Left lung (tissue), 10 donors: ENCODE measurements around the gene DNASE2B. TPM values are rescaled to one million over a fixed set of nuclear protein-coding genes. Genes with fewer than 3 reads are reported as not detected.

Experiments
- ATAC-seq: fragments of 200-7000 bp; cut with Tn5 transposase; one replicate; pipeline ENCODE4 v1.9.1; 2020; ENCODE audit warnings: moderate library complexity
- DNase-seq, 4 donors: peaks; one replicate each; pipeline ENCODE4 v3.0.0-alpha.2; 2013 to 2020
- H3K27ac ChIP-seq, 2 donors: fragments of 200-600 bp; sonication (generic) in 1 of 2; one replicate each; pipeline versions ENCODE4 v1.5.0 to v1.8.0; 2020 to 2021
- H3K27me3 ChIP-seq, 2 donors: fragments of 200-600 bp; sonication (generic) in 1 of 2; one replicate each; pipeline versions ENCODE4 v1.5.0 to v1.8.0; 2020 to 2021
- H3K36me3 ChIP-seq, 2 donors: fragments of 200-600 bp; sonication (generic) in 1 of 2; one replicate each; pipeline versions ENCODE4 v1.5.0 to v1.8.0; 2020 to 2021
- H3K4me1 ChIP-seq, 2 donors: fragments of 200-600 bp; one replicate each; pipeline ENCODE4 v1.8.0; 2021
- H3K4me3 ChIP-seq, 2 donors: fragments of 200-600 bp; sonication (generic) in 1 of 2; one replicate each; pipeline versions ENCODE4 v1.5.0 to v1.8.0; 2020 to 2021; ENCODE audit warnings: mild to moderate bottlenecking in 1 of 2
- H3K9me3 ChIP-seq, 2 donors: fragments of 200-600 bp; sonication (generic) in 1 of 2; one replicate each; pipeline versions ENCODE4 v1.5.0 to v1.8.0; 2020 to 2021
- intact Hi-C, 2 donors: fragments of 100-400 bp; cut with DNase I; formaldehyde crosslinking; loops; one replicate each; pipeline versions ENCODE4 v1.11.2 to v1.14.2; 2022
- polyA plus RNA-seq, 6 donors: library from polyadenylated mRNA; unstranded; fragments of 120-200 nt; gene quantifications; one replicate each; pipeline ENCODE4 v1.2.1, GENCODE V29; 2013; ENCODE audit not compliant: insufficient read length in 6 of 6
- total RNA-seq, 2 donors: library from RNA; stranded (reverse); fragmentation: NEBNext Ultra II Directional; extraction: Animal tissue kit (Norgen Biotek cat#: 25700); gene quantifications; one replicate each; pipeline ENCODE4 v1.2.1, GENCODE V29; 2021
- TF ChIP-seq, protein P1 (sequence below), 2 donors: fragments of 200-600 bp; sonication (generic) in 1 of 2; IDR thresholded peaks; one replicate each; pipeline versions ENCODE4 v1.5.0 to v1.8.0; 2021; ENCODE audit warnings: antibody characterized with exemption in 2 of 2
- donor health status: DM: no; HTN: yes; CAD: no.
- donor health status: DM: no; HTN: no; CAD: no.

DNASE2B gene
- total and polyA plus RNA-seq, 8 donors: 0.11 to 2.7 (median 0.35) TPM; not detected in 3

DNA sequence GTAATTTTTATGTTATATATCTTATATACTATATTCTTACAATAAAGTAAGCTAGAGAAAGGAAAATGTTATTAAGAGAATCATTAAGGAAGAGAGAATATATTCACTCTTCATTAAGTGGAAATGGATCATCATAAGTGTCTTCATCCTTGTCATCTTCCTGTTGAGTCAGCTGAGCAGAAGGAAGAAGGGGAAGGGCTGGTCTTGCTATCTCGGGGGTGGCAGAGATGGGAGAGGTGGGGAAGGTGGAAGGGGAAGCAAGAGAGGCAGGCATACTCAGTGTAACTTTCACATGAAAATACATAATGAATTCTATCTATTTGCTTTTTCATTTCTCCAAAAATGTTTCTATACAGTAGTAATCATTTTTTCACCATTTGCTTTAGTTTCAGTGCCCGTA is 5.1 kb downstream of the DNASE2B start:
- Histone ChIP-seq H3K27ac (no peak overlapping the region), H3K36me3 (no peaks in the 10 kb centered on the region), H3K27me3 (no peaks in the 10 kb centered on the region), H3K4me1 (no peaks in the 10 kb centered on the region), H3K4me3 (no peak overlapping the region), H3K9me3 (no peaks in the 10 kb centered on the region)
- no peak for ATAC-seq
- DNase-seq: no peak
- intact Hi-C loops: no loop called here
- TF ChIP-seq, protein P1, sequence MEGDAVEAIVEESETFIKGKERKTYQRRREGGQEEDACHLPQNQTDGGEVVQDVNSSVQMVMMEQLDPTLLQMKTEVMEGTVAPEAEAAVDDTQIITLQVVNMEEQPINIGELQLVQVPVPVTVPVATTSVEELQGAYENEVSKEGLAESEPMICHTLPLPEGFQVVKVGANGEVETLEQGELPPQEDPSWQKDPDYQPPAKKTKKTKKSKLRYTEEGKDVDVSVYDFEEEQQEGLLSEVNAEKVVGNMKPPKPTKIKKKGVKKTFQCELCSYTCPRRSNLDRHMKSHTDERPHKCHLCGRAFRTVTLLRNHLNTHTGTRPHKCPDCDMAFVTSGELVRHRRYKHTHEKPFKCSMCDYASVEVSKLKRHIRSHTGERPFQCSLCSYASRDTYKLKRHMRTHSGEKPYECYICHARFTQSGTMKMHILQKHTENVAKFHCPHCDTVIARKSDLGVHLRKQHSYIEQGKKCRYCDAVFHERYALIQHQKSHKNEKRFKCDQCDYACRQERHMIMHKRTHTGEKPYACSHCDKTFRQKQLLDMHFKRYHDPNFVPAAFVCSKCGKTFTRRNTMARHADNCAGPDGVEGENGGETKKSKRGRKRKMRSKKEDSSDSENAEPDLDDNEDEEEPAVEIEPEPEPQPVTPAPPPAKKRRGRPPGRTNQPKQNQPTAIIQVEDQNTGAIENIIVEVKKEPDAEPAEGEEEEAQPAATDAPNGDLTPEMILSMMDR (IDR thresholded peaks at IDR 0.05): no peak

DNA sequence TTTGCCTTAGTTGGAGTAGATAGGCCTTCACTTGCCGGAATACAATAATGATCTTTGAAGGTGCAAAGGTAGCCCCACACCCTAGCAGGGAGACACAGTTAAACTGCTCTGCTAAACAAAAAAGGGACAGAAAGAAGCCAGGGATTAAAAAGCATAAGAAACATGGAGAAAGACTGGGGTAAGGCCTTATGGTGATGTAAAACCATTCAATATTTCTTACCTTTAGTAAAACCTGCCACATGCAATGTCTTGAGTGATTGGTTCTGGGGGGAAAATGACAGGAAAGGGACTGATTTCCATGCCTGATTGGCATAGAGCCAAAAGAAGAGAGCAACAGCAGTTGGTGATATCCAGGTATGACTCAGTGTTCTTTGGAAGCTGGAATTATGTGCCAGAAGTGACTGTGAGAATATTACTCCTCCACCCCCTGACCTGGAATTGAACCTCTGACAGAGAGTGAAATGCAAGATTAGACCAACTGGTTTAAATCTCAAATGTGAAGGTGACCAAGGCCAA is 8.1 kb downstream of the DNASE2B start:
- TF ChIP-seq, protein P1 (IDR thresholded peaks at IDR 0.05): no peak
- intact Hi-C loops: no loop called here

DNA sequence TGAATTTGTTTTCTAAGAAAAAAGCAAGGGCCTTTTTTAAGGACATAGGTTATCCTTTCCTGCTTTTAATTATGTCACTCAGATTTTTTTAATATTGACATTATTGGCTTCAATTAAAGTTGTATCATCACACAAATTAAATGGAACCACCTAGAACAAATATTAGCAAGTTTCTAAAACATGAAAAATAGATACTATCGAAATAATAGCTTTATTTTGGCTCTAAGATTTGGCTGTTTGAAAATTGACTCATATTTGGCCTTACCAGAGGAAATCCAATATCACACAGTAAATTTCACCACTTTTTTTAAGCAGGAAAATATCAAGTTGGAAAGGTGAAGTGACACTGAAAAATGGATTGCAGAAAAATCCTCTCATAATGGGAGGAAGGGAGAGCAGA is 9.2 kb downstream of the DNASE2B start:
- intact Hi-C loops: no loop called here
- no peaks in the 10 kb centered on the region for H3K9me3 ChIP-seq
- H3K27ac ChIP-seq: no peak overlapping the region
- no peaks in the 10 kb centered on the region for H3K27me3 ChIP-seq
- DNase-seq (no peak), ATAC-seq (no peak)
- H3K36me3 ChIP-seq: no peaks in the 10 kb centered on the region
- H3K4me1 ChIP-seq: no peaks in the 10 kb centered on the region
- H3K4me3 ChIP-seq: no peak overlapping the region
- TF ChIP-seq, protein P1 (IDR thresholded peaks at IDR 0.05): no peak

More for the DNA sequence above, 8.1 kb downstream of the DNASE2B start:
- Histone ChIP-seq H3K9me3 (no peaks in the 10 kb centered on the region), H3K27me3 (no peaks in the 10 kb centered on the region), H3K4me3 (no peak overlapping the region), H3K4me1 (no peaks in the 10 kb centered on the region), H3K27ac (no peak overlapping the region), H3K36me3 (no peaks in the 10 kb centered on the region)
- no peak for DNase-seq
- ATAC-seq: no peak

DNA sequence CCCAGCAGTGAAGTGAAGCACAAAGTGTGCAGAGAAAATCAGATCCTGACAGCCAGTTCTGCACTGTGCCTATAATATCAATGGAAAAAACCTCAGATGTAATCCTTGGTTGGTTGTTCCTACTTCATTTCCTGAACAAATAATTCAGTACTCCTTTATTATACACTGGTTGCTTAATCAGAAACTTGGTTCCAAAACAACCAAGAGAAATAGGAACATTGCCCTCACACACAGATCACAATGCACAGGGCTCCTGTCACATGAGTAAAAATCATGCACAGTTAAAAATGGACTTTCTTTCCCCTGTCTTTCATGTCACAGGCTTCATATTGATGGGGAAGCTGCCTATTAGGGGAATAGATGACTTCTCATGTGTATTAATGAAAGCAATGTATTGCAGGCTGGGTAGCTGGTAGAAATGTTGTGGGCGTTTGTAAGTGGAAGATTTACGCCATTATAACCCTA is 9.7 kb downstream of the DNASE2B start:
- H3K27ac ChIP-seq: no peak overlapping the region
- peak; percentile 62 for ATAC-seq

DNA sequence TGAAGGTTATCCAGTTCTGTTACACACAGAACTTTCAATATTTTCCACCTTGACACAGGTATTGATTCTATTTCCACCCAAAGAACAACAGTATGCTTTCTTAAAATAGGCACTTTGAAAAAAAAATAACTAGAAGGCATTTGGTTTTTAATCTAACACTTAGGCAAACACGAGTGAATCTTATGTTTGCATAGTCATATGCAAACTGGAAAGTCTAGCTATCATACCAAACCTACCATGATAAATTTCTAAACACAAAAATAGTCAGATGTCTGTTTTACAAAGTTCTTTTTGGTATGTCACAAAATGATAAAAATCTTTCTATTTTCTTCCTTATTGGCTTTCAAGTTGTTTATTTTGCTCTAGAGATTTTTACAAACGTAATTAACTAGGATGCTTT is 11.6 kb downstream of the DNASE2B start:
- TF ChIP-seq, protein P1 (IDR thresholded peaks at IDR 0.05): no peak
- intact Hi-C loops: no loop called here
- no peak overlapping the region for H3K27ac ChIP-seq
- DNase-seq (no peak), ATAC-seq (no peak)
- no peaks in the 10 kb centered on the region for H3K9me3 ChIP-seq
- H3K4me1 ChIP-seq: no peaks in the 10 kb centered on the region
- H3K27me3 ChIP-seq: no peaks in the 10 kb centered on the region
- no peak overlapping the region for H3K4me3 ChIP-seq
- no peaks in the 10 kb centered on the region for H3K36me3 ChIP-seq

More for the DNA sequence above, 9.7 kb downstream of the DNASE2B start:
- no peak for DNase-seq
- TF ChIP-seq, protein P1 (IDR thresholded peaks at IDR 0.05): no peak
- intact Hi-C loops: no loop called here
- H3K27me3 ChIP-seq: no peaks in the 10 kb centered on the region
- H3K36me3 ChIP-seq: no peaks in the 10 kb centered on the region
- H3K9me3 ChIP-seq: no peaks in the 10 kb centered on the region
- no peaks in the 10 kb centered on the region for H3K4me1 ChIP-seq
- no peak overlapping the region for H3K4me3 ChIP-seq
